Gastroesophageal sphincter (tissue), 4 donors: ENCODE data around the gene IRF3. TPM values are rescaled to one million over a fixed set of nuclear protein-coding genes. Genes with fewer than 3 reads are reported as not detected.

ENCODE experiments used
- ATAC-seq: fragments of 150-250 bp; one replicate; pipeline ENCODE4 v1.9.1; 2016; ENCODE audit warnings: mild to moderate bottlenecking, moderate library complexity
- H3K27ac ChIP-seq, 4 donors: fragments of 200-600 bp; sonication (generic) in 3 of 4; 1 replicate in 3 of 4; 2 replicates in 1 of 4; pipeline ENCODE4 v1.5.1; 2016 to 2019
- H3K27me3 ChIP-seq: fragments of 200-600 bp; sonication (generic); one replicate; pipeline ENCODE4 v1.5.1; 2019
- H3K36me3 ChIP-seq, 2 donors: fragments of 200-600 bp; sonication (generic); one replicate each; pipeline ENCODE4 v1.5.1; 2019; ENCODE audit warnings: control low read depth in 1 of 2
- H3K4me1 ChIP-seq, 3 donors: fragments of 200-600 bp; sonication (generic); 1 replicate in 2 of 3; 2 replicates in 1 of 3; pipeline ENCODE4 v1.5.1; 2016 to 2019; ENCODE audit warnings: control low read depth in 2 of 3
- H3K4me3 ChIP-seq, 2 donors: fragments of 200-600 bp; sonication (generic); one replicate each; pipeline ENCODE4 v1.5.1; 2019; ENCODE audit warnings: mild to moderate bottlenecking in 1 of 2, moderate library complexity in 1 of 2
- H3K9me3 ChIP-seq, 3 donors: fragments of 200-600 bp; sonication (generic); one replicate each; pipeline ENCODE4 v1.5.1; 2017 to 2019; ENCODE audit warnings: control low read depth in 2 of 3
- EP300 ChIP-seq: sonication (generic); formaldehyde crosslinking; IDR thresholded peaks from one replicate; pipeline ENCODE4 v1.6.1; 2017; ENCODE audit warnings: antibody characterized with exemption, mild to moderate bottlenecking
- POLR2A ChIP-seq, 2 donors: fragments of 450-650 bp; IDR thresholded peaks; one replicate each; pipeline ENCODE4 v1.6.1; 2017; ENCODE audit warnings: antibody characterized with exemption in 2 of 2, mild to moderate bottlenecking in 2 of 2, moderate library complexity in 1 of 2
- POLR2AphosphoS5 ChIP-seq: sonication (generic); formaldehyde crosslinking; IDR thresholded peaks from one replicate; pipeline ENCODE4 v1.6.1; 2017; ENCODE audit warnings: antibody characterized with exemption
- WGBS, 2 donors: methylation state at CpG; one replicate each; pipeline ENCODE4 v1.1.5; 2018; ENCODE audit warnings: low coverage in 1 of 2; 5-methylcytosine and 5-hydroxymethylcytosine counted together
- total RNA-seq, 4 donors: library from RNA; depleted of rRNA; stranded (reverse); fragments of >200 nt; gene quantifications; one replicate each; pipeline ENCODE4 v1.1.0, GENCODE V29; 2016
- TF ChIP-seq, protein P1 (sequence below), 4 experiments: fragments of 200-600 bp in 2 of 4; fragments of 450-650 bp in 2 of 4; sonication (generic) in 1 of 4; IDR thresholded peaks; one replicate each; pipeline ENCODE4 v1.5.1; 2017 to 2019; ENCODE audit warnings: antibody characterized with exemption in 4 of 4, mild to moderate bottlenecking in 2 of 4, moderate library complexity in 2 of 4

IRF3 gene
- total RNA-seq, 4 donors from 2014 or later, result 29.2 to 68.6 (median 39.9) TPM

DNA sequence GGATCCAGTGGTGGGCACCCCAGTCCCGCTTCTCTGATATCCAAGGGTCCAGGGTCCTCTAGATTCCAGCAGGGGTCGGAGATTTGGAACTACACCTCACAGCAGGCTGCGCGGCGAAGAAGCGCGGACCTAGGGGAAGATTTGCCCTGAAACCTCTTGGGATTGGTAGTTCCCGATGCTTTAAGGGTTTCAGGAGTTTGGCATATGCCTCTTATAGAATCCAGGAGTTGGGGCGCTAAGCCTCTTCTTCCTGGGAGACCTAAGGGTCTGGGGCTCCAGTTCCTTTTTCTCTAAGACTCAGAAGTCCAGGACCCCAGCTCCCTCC lies 425 bp upstream of the IRF3 start:
- ATAC-seq, result peak; percentile 2
- Histone ChIP-seq H3K27ac (peak overlapping the region; percentile 21 to 95 (median 92)), H3K9me3 (no peaks in the 10 kb centered on the region)

DNA sequence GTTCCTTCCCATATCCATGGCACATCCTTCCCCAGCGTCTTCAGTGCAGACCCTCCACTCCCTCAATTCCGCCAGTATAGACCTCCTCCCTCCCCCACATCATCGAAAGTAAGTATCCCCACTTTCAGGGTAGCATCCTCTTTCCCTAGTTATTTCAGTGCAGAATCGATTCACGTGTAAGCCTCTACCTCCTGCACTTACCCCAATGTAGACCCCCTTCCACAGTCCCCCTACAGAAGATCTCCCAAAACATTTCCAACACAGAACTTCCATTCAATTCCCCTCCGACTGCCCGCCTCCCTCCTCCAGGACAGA lies 664 bp downstream of the IRF3 start:
- Histone ChIP-seq H3K4me3 (peak overlapping the region; percentile 64 to 79), H3K4me1 (peaks cover 0 to 43% (median 7%) of the 10 kb centered on the region in 3 donors), H3K36me3 (peaks cover 0 to 43% of the 10 kb centered on the region in 2 donors), H3K27me3 (no peaks in the 10 kb centered on the region), H3K9me3 (no peaks in the 10 kb centered on the region), H3K27ac (peak overlapping the region; percentile 44 to 95 (median 92))
- TF ChIP-seq EP300 (no peak), POLR2A (IDR thresholded peaks at IDR 0.05) (no peak), POLR2AphosphoS5 (no peak)
- TF ChIP-seq, protein P1, sequence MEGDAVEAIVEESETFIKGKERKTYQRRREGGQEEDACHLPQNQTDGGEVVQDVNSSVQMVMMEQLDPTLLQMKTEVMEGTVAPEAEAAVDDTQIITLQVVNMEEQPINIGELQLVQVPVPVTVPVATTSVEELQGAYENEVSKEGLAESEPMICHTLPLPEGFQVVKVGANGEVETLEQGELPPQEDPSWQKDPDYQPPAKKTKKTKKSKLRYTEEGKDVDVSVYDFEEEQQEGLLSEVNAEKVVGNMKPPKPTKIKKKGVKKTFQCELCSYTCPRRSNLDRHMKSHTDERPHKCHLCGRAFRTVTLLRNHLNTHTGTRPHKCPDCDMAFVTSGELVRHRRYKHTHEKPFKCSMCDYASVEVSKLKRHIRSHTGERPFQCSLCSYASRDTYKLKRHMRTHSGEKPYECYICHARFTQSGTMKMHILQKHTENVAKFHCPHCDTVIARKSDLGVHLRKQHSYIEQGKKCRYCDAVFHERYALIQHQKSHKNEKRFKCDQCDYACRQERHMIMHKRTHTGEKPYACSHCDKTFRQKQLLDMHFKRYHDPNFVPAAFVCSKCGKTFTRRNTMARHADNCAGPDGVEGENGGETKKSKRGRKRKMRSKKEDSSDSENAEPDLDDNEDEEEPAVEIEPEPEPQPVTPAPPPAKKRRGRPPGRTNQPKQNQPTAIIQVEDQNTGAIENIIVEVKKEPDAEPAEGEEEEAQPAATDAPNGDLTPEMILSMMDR (IDR thresholded peaks at IDR 0.05), result no peak
- WGBS, 2 donors, result 0% methylated on average over 5 to 7 of the region's 7 CpGs
- no peak for ATAC-seq

More for the DNA sequence above, 425 bp upstream of the IRF3 start:
- peaks cover 0 to 43% (median 7%) of the 10 kb centered on the region in 3 donors for H3K4me1 ChIP-seq
- peak overlapping the region; percentile 64 to 79 for H3K4me3 ChIP-seq
- WGBS, 2 donors, result 0% methylated on average over 1 of the region's 9 CpGs; no CpG with 5 or more reads in 1 of the 2 donors
- H3K27me3 ChIP-seq, result no peaks in the 10 kb centered on the region
- TF ChIP-seq, protein P1 (IDR thresholded peaks at IDR 0.05), result no peak
- TF ChIP-seq EP300, result no peak
- no peak for TF ChIP-seq POLR2AphosphoS5
- no peak for TF ChIP-seq POLR2A (IDR thresholded peaks at IDR 0.05)
- H3K36me3 ChIP-seq, result peaks cover 0 to 43% of the 10 kb centered on the region in 2 donors

DNA sequence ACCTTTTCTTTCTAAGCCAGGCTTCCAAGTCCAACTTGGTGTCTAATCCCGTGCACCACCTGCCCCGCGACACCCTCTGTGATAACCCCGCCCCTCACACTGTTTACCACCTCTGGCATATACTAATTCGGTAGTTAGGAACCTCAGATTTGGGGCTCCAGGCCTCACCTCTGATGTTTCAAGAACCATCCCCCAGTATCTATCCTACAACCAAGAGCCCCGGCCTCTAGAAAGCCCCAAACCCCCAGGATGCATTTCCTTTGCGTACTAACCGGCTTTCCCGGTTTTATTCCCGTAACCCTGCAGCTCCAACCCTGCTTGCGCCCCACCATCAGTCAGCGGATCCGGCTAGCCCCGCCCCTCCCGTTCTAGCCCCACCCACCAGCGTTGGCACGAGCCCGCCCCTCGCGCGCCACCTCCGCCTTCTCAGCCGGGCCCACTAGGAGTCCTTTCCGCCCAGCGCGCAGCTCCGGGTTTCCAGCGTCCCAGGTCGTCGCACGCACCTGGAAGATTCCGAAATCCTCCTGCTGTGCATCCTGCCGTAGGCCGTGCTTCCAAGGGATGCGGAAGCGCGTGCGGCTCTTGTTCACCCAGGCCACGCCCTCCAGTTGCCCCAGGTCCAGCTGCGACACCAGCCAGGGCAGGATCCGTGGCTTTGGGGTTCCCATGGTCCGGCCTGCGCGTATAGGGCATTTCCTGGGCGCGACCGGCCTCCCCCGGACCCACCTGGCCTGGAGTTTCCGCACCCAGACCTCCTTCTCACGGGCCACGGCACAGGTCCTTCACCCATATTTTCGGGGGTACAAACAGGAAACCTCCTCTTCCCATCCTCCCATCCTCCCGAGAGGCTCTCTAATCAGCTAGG lies 1.3 kb downstream of the IRF3 start:
- peaks cover 0 to 44% of the 10 kb centered on the region in 2 donors for H3K36me3 ChIP-seq
- 0 to 1% methylated on average over 13 to 23 of the region's 53 CpGs for WGBS, 2 donors
- no peaks in the 10 kb centered on the region for H3K27me3 ChIP-seq
- peaks cover 0 to 43% (median 7%) of the 10 kb centered on the region in 3 donors for H3K4me1 ChIP-seq
- peak overlapping the region; percentile 44 to 95 (median 92) for H3K27ac ChIP-seq
- TF ChIP-seq, protein P1 (IDR thresholded peaks at IDR 0.05), result peak in 3 of 4 experiments; percentile 41 to 50 (median 46)
- TF ChIP-seq POLR2A (IDR thresholded peaks at IDR 0.05), result peak in 1 of 2 donors; percentile 36
- TF ChIP-seq EP300, result no peak
- peak; percentile 59 for TF ChIP-seq POLR2AphosphoS5
- H3K4me3 ChIP-seq, result peak overlapping the region; percentile 64 to 79
- ATAC-seq, result peak; percentile 76
- no peaks in the 10 kb centered on the region for H3K9me3 ChIP-seq

DNA sequence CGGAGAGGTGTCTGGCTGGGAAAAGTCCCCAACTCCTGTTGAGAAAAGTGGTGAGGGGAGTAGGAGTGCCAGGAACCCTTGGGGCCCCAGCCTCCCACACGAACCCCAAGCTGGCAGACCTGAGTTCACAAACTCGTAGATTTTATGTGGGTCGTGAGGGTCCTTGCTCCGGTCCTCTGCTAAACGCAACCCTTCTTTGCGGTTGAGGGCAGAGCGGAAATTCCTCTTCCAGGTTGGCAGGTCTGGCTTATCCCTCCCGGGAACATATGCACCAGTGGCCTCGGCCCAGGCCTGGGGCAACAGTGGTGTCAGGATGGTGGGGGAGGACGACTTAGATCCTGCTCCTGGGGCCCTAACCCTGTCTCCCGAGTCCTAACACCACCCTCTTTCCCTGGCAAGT lies 2.4 kb downstream of the IRF3 start:
- peak overlapping the region in 3 of 4 donors; percentile 9 to 93 (median 92) for H3K27ac ChIP-seq

More for the DNA sequence above, 2.4 kb downstream of the IRF3 start:
- Histone ChIP-seq H3K4me3 (no peak overlapping the region), H3K9me3 (no peaks in the 10 kb centered on the region), H3K36me3 (peaks cover 0 to 49% of the 10 kb centered on the region in 2 donors), H3K4me1 (peaks cover 0 to 43% (median 7%) of the 10 kb centered on the region in 3 donors), H3K27me3 (no peaks in the 10 kb centered on the region)
- WGBS, 2 donors, result 69 to 86% methylated on average over 3 to 4 of the region's 12 CpGs
- TF ChIP-seq POLR2AphosphoS5 (no peak), POLR2A (IDR thresholded peaks at IDR 0.05) (no peak), EP300 (no peak)
- TF ChIP-seq, protein P1 (IDR thresholded peaks at IDR 0.05), result no peak
- no peak for ATAC-seq
